Nephron (organoid): ENCODE results near the gene PSORS1C1.

ENCODE experiments used
- H3K27ac Mint-ChIP-seq, 3 experiments: 2 replicates each; pipeline ENCODE4 v1.8.0; 2020; ENCODE audit warnings: mixed read lengths in 3 of 3, mild to moderate bottlenecking in 2 of 3, moderate library complexity in 1 of 3
- H3K27me3 Mint-ChIP-seq: 2 replicates; pipeline ENCODE4 v1.8.0; 2021; ENCODE audit warnings: low read depth, mild to moderate bottlenecking, moderate library complexity, mixed read lengths
- H3K36me3 Mint-ChIP-seq: 2 replicates; pipeline ENCODE4 v1.8.0; 2020; ENCODE audit warnings: low read depth, mixed read lengths
- H3K4me1 Mint-ChIP-seq: 2 replicates; pipeline ENCODE4 v1.8.0; 2020; ENCODE audit warnings: mixed read lengths
- H3K4me3 Mint-ChIP-seq, 3 experiments: 2 replicates each; pipeline ENCODE4 v1.8.0; 2020; ENCODE audit warnings: mild to moderate bottlenecking in 3 of 3, mixed read lengths in 3 of 3, moderate library complexity in 2 of 3
- H3K9me3 Mint-ChIP-seq: 2 replicates; pipeline ENCODE4 v1.8.0; 2020; ENCODE audit warnings: mixed read lengths
- CTCF ChIP-seq, 3 experiments: fragments of 200-600 bp; sonication (generic); IDR thresholded peaks; one replicate each; pipeline ENCODE4 v1.5.0; 2021; ENCODE audit warnings: antibody characterized with exemption in 3 of 3; ENCODE audit not compliant: unreplicated experiment in 3 of 3

The PSORS1C1 gene

DNA sequence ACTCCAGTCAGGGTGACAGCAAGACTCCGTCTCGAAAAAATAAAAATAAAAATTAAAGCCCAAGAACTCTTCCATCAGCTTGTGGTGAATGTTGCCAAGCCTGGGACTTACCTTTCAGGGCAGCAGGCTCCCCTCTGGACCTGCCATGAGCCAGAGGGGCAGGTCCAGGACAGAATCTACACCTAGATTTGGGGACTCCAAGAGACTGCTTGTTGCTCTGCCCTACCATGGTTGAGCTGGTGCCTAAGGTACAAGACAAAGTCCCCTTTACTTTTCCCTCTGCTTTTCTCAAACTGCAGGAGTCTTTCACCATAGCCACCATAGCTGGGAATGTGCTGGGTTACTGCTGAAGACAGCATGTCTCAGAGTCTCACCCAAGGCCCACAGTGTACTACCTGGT lies 11.5 kb upstream of the PSORS1C1 start:
- no peaks in the 10 kb centered on the region for H3K4me1 Mint-ChIP-seq
- TF ChIP-seq CTCF (IDR thresholded peaks at IDR 0.05; ENCODE audit: unreplicated experiment in 3 of 3): no peak
- H3K4me3 Mint-ChIP-seq: no peak overlapping the region
- H3K27ac Mint-ChIP-seq: no peak overlapping the region
- H3K36me3 Mint-ChIP-seq: no peaks in the 10 kb centered on the region
- peaks cover 18% of the 10 kb centered on the region for H3K27me3 Mint-ChIP-seq
- H3K9me3 Mint-ChIP-seq: no peaks in the 10 kb centered on the region

- Mint-ChIP-seq H3K27ac (no peak overlapping the region), H3K4me1 (no peaks in the 10 kb centered on the region), H3K4me3 (no peak overlapping the region), H3K9me3 (no peaks in the 10 kb centered on the region), H3K36me3 (no peaks in the 10 kb centered on the region), H3K27me3 (peaks cover 47% of the 10 kb centered on the region)
- no peak for TF ChIP-seq CTCF (IDR thresholded peaks at IDR 0.05; ENCODE audit: unreplicated experiment in 3 of 3)
These were observed 7.5 kb upstream of the PSORS1C1 start for GRCh38 chr6:31107052-31107451.

GRCh38 chr6:31110825-31111582 lies 3.6 kb upstream of the PSORS1C1 start:
- Mint-ChIP-seq H3K27ac (peak overlapping the region in 1 of 3 experiments; percentile 52), H3K4me1 (peaks cover 37% of the 10 kb centered on the region), H3K4me3 (no peak overlapping the region), H3K36me3 (no peaks in the 10 kb centered on the region), H3K27me3 (peaks cover 59% of the 10 kb centered on the region), H3K9me3 (no peaks in the 10 kb centered on the region)
- TF ChIP-seq CTCF (IDR thresholded peaks at IDR 0.05; ENCODE audit: unreplicated experiment in 3 of 3): no peak

GRCh38 chr6:31111712-31112111 lies 2.9 kb upstream of the PSORS1C1 start:
- Mint-ChIP-seq H3K4me1 (peaks cover 39% of the 10 kb centered on the region), H3K27me3 (peaks cover 56% of the 10 kb centered on the region), H3K4me3 (no peak overlapping the region), H3K9me3 (no peaks in the 10 kb centered on the region), H3K27ac (no peak overlapping the region), H3K36me3 (no peaks in the 10 kb centered on the region)
- no peak for TF ChIP-seq CTCF (IDR thresholded peaks at IDR 0.05; ENCODE audit: unreplicated experiment in 3 of 3)

- Mint-ChIP-seq H3K27ac (peak within 1 kb of the TSS in 2 of 3 experiments; percentile 87 to 93), H3K4me1 (peaks cover 46% of the 10 kb centered on the region), H3K4me3 (no peak within 1 kb of the TSS), H3K36me3 (no peaks in the 10 kb centered on the region), H3K27me3 (peaks cover 51% of the 10 kb centered on the region), H3K9me3 (no peaks in the 10 kb centered on the region)
- TF ChIP-seq CTCF (IDR thresholded peaks at IDR 0.05; ENCODE audit: unreplicated experiment in 3 of 3): no peak
These were observed 2.1 kb upstream of the PSORS1C1 start, which contains the start of gene C6orf15 for GRCh38 chr6:31112478-31112877. Gene C6orf15 (minus strand): TSS chr6:31112575. CDS start chr6:31112555, 20 bp downstream.
